HTR-8/SVneo (cell line): Measurements from ENCODE around the gene PALLD.
"Not testable (repeated sequence)": the region's sequence is repeated elsewhere in the genome, so short reads cannot be mapped to it uniquely, and the experiment has no call there.

Experiments
- DNase-seq: peaks from one replicate; pipeline ENCODE4 v3.0.0; 2011; ENCODE audit warnings: low spot score, mixed read lengths; ENCODE audit not compliant: insufficient read length
- FAIRE-seq: peaks from 2 replicates; lab custom pipeline; 2011; peaks lifted over from hg19 to GRCh38; lab: Jason Lieb, UNC

PALLD gene

DNA sequence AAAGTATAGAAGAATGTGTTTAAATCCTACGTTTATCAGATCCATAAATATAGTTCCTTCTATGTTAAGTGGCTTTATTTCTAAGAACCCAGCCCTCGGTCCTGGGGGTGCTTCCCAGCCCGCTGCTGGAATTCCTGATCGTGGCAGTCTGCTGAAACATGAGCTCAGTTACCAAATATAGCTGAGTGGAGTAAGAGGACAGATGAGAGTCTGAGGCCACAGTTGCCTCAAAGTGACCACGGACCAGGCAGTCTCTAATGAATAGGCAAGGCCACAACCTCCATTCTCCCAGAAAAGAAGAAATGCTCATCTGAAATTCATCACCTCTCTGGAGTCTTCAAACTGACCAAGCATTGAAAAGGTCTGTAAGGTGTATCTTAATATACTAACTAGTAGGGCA, at the start of gene PALLD:
PALLD (plus strand) TSS at position 219 of the 400 bp plus-strand sequence.
- DNase-seq (peak; percentile 20), FAIRE-seq (no peak)

DNA sequence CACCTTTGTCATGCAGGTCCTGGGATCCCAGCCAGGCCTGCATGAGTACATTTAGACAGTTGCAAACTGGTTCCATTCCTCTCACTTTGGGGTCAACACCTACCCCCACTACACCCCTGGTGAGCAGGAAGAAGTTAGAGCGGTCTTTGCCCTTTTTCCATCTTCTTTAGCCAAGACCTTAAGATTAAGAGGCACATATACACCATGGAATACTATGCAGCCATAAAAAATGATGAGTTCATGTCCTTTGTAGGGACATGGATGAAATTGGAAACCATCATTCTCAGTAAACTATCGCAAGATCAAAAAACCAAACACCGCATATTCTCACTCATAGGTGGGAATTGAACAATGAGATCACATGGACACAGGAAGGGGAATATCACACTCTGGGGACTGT, 47.8 kb upstream of the PALLD start:
- not testable (repeated sequence) for FAIRE-seq, DNase-seq

DNA sequence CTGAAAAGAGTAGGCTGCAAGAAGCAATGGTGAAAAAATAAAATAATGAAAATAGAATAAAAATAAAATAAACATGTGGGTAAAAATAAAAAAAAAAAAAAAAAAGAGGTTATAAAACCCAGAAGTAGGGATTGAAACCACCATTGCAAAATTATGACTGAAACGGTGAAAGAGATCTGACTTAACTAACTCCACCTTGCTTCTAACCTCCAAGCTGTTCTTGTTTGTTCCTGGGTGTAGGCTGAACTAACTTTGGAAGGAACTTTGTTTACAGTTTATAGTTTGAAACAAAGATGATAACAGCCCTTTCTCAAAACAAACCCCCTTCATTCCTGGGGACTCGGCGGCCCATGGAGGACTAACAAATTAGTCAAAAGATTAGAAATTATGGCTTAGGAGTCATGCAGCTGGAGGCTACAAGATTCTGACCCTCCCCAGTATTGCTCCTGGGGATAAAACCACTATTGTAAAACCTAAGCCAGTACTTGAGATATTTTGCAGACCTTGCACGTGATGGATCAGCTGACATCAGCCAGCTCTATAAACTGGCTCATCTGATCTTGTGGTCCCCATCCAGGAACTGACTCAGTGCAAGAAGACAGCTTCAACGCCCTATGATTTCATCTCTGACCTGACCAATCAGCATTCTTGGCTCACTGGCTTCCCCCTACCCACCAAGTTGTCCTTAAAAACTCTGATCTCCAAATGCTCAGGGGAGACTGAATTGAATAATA, 47.0 kb upstream of the PALLD start:
- no peak for DNase-seq
- FAIRE-seq = peak; percentile 94

DNA sequence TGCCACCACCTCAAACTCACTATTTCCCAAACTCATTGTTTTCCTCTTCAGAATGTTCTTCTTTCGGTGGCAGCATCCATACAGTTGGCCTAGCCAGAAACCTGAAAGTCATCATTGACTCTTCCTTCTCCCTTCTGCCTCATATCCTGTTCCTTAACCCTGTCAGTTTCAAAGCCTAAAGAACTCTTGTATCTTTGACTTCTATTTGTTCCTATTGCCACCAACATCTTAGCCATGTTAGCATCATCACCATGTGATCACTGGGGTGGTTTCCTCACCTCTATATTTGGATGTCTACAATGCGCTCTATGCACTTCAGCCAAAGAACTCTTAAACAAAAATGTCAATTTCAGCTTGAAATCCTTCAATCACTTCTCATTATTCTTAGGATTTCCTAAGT, 45.5 kb upstream of the PALLD start:
- no peak for DNase-seq

DNA sequence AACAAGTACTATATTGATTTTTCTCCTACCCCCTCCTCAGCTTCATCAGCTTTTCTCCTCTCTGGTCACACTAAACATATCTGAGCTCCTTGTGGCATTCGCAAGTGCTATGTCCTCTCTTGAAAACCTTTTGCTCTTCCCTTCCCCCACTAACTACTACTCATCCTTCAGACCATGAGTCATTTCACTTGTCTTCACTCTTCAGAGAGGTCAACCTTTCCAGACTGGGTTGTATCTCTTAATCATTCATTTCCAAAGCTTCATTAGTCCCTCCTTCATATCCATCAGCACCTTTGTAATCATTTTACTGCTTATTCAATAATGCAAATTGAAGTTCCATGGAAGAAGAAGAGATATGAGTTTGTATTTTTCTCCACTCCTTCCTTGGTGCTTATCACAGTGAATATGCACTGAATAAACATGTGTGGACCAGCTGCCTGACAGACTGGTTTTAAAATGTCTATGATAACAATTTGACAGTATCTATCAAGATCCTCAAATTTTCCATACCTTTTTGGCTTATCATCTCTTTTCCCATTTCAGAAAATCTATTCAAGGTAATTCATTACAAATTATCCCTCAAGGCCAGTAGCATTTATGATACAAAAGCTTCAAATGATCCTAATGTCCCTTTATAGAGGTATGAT, 45.0 kb upstream of the PALLD start:
- DNase-seq = peak; percentile 36
- peak; percentile 26 for FAIRE-seq

More for the DNA sequence above, 45.5 kb upstream of the PALLD start:
- peak; percentile 46 for FAIRE-seq

DNA sequence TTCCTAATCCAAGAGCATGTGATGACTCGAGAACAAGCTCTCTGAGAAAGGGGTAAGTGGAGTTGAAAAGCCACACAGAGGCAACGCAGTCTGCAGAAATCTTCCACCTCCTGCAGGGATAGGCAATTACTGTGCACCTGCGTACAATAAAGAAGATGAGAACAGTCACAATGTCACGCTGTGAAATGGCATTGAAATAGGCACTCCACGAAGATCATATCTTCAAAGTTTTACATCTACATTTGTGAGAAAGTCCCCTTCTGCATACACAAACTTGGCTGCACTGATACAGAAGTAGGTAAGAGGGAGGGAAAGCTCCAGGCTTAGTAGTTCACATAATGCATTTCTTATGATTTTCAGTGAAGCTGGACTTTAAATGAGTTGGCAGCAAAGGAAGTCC, 43.7 kb upstream of the PALLD start:
- FAIRE-seq (peak; percentile 13), DNase-seq (no peak)

DNA sequence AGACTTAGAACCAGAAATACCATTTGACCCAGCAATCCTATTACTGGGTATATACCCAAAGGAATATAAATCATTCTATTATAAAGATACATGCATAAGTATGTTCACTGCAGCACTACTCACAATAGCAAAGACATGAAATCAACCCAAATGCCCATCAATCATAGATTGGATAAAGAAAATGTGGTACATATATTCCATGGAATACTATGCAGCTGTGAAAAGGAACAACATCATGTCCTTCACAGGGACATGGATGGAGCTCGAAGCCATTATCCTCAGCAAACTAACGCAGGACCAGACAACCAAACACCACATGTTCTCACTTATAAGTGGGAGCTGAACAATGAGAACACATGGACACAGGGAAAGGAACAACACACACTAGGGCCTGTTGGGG, 38.6 kb upstream of the PALLD start:
- not testable (repeated sequence) for DNase-seq, FAIRE-seq

DNA sequence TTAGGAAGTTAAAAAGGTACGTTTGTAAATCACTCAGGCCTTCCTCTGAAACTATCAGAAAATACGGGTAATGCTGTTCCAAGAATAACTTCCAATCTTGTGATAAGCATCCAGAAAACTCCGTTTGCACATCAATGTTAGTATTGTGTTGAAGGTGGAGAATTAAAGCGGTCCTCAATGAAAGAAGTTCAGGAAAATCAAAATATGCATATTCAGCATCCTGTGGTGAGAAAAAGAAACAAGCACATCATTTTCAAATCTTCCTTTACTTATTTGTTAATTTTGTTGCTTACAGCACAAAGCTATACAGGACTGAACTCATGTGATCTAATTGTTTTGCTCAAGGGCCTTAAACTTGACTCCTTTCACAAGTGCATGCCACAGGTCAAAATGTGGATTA, 35.0 kb upstream of the PALLD start:
- DNase-seq = no peak
- no peak for FAIRE-seq

DNA sequence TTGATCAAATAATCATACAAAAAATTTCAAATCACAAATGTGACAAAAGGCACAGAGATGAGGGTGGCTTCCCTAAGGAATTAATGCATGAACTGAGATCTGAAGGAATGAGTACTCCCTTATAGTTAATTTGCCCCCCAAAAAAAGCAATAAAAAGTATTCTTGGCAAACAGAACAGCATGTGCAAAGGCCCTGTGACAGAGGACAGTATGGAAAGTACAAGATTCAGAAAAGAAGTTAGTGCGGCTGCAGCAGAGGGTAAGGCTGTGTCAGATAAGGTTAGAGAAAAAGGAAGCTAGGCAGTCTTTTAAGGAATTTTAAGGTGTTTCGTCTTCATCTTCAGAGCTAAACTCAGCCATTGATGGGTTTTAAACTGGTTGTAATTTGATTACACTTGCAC, 23.9 kb upstream of the PALLD start:
- no peak for DNase-seq
- no peak for FAIRE-seq

DNA sequence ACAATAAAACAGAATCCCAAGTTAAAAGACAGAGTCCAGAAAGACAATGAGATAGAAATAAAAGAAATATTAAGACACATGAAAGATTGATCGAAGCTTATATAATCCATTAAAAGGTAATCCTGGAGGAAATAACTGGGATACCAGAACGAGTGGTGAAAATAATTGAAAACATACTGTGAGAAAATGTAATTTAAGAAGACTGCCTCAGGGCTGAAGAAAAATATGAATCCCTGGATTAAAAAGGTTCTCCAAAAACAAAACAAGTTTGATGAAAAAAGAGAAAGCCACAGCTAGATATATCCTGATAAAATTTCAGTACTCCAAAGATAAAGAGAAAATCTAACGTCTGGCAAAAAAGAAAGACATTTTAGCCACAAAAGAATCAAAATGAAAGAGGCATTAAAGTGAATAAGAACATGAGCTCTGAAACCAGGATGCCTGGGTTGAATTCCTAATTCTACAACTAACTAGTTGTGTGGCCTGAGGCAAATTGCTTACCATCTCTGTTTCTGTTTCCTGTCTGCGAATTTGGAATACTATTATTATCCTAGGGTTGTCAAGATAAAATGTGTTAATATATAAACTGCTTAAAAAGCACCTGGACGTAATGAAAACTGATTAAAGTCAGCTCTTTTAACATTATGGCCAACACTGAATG, 22.1 kb upstream of the PALLD start:
- FAIRE-seq = no peak
- no peak for DNase-seq

DNA sequence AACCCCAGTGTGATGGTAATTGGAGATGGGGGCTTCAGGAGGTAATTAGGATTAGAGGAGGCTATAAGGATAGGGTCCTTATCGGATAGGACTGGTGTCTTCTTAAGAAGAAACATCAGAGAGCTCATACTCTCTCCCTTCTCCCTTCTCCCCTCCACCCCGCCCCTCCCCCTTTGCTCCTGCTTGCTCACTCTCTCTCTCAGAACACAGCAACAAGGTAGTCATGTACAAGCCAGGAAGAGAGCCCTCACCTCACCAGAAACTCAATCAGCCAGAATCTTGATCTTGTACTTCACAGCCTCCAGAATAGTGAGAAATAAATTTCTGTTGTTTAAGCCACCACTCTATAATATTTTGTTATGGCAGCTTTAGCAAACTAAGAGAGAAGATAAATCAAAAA, 21.1 kb upstream of the PALLD start:
- no peak for FAIRE-seq
- DNase-seq = no peak

DNA sequence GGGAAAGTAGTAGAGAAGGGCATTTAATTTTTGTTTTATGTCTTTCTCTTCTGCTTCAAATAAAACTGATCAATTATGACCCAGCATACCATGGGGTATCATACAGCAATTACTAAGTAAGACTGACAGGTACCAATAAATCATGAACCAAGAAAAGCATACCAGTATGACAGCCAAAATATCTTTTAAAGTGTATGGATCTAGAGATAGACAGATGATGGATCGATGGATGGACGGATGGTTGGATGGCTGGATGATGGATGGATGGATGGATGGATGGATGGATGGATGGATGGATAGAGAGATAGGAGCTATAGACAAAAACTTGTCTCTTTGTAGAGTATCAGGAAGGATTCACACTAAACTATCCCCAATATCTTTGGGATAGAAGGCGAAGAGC, 18.0 kb upstream of the PALLD start:
- DNase-seq = no peak
- FAIRE-seq = peak; percentile 63

DNA sequence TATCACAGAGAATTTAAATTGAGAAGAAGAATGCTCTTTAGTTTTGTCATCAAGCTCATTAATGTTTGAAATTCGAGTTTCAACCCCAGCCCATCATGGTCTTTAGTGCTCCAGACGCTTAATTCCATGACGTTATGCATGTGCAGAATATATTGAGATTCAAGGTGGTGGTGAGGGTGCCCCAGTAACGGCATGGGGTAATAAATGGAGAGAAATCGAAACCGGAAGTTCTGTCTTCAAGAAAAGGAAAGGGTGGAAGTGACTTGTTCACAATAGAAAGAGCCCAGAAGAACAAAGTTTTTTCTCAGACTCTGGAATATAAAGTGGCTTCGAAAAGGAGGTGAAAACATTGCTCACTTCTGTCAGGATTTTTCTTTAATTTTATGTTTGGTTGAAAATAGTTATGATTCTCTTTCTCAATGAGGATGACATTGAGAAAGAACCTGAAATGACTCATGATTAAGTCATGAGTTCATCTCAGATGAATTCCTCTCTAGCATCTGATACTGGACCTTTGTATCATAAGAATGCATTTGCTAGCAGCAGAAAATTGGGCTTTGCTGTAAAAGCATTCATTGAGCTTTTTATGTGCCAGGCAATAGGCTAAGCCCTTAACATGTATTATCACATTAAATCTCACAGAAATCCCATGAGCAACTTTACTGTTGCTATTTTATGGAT, 15.8 kb upstream of the PALLD start:
- peak; percentile 70 for DNase-seq
- peak; percentile 40 for FAIRE-seq

DNA sequence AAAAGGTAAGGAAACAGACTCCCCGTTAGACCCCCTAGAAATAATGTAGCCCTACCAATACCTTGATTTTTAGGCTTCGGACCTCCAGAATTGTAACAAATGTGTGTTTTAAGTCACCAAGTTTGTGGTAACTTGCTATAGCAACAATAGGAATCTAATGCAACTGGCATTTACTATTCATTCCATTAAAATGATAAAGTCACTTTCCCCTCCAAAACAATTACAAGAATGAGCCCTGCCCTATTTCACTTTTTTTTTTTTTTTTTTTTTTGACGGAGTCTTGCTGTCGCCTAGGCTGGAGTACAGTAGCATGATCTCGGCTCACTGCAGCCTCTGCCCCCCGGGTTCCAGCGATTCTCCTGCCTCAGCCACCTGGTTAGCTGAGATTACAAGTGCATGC, 13.0 kb upstream of the PALLD start:
- DNase-seq = no peak
- no peak for FAIRE-seq

DNA sequence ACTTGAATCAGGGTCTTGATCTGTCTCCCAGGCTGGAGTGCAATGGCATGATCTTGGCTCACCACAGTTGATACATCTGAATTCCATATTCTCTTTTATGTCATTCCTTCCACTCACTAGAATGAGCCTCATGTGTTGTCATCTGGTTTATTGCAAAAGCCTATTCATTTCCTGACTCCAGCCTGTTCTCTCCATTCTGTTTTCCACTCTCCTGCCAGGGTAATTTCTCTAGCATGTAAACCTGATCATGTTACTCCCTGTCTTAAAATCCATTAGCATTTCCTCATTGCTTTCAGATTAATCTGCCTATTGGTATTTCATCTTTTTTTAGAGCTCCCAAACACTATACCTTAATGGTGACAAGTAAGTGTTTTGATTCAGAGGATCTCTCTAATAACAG, 12.2 kb upstream of the PALLD start:
- no peak for DNase-seq

DNA sequence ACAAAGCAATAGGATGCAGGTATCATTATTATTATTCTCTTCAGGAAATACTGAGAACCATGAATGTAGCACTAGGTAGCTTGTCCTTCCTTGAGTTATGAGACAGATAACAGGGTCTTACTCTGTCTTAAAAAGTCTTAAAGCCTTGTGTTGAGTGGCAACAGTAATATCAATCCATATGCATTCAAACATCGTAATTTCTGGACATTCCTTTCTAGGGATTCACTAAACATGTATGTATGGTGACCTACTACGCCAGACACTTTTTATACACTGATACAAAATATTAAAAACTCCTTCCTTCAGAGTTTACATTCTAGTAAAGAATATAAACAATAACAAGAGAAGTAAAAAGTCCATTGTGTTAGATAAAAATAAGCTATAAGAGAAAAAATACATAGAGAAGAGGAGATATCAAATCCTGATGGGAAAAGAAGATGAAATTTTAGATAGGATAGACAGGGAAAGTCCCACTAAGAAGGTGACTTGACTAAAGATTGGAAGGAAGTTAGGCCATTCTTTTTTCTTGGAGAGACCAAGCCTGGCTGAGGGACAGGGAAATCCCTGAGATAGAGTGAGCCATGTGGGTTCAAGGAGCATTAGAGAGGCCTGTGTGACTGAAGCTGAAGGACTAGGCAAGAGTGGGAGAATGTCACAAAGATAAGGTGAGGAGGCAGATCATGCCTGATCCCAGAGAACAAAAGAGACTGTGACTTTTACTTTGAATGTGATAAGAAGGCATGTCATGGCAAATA, 11.5 kb upstream of the PALLD start:
- FAIRE-seq (no peak), DNase-seq (no peak)

More for the DNA sequence above, 12.2 kb upstream of the PALLD start:
- FAIRE-seq = peak; percentile 4

DNA sequence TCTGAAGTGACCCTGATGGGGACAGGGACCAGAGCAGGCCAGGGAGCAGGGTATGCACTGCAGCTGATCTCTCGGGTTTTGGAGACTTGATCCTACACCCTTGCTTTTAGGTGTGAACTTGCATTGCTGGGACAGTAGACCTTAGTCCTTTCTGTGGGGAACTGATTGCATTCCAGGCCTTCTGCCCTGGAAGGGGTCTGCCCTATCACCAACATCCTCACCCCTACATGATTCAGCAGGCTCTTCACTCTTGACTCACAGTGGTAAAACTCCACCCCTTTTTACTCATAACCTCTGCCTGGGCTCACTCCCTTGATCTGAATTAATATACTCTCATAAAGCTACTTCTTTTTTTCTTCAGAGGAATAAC, 10.0 kb upstream of the PALLD start:
- DNase-seq = peak; percentile 58
- FAIRE-seq = peak; percentile 80

DNA sequence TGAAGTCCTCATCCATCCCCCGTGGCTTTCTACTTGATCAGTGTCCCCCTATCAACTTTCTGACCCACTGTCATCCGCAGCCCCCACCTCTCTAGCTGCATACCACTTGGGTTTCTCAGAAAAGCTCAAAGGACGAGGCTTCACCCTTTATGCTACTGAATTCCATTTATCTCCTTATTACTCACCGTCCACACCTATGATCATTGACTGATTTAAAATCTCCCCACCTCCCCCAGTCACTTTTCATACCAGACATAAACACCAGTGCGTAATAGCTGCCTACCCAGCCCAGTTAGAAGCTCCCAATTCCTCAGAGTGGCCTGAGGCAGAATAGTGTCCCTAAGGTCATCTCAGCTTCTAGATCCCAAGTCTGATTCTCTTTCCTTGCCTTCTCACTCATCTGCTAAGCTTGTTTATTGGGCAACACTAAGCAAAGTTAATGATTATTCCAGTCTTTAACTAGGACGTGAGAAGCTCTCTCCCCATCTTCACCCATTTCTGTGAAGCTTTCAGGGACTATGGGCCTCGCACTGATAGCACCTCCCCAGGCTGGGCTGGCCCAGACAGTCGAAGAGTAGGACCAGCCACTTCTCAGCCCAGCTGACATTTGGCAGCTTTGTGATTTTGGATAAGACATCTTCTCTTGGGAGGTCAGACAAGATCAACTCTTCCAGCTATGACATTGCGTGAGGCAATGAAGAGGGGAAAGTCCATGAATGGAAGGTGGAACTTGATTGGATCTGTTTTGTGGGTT, 9.4 kb upstream of the PALLD start:
- FAIRE-seq (peak; percentile 49), DNase-seq (no peak)

DNA sequence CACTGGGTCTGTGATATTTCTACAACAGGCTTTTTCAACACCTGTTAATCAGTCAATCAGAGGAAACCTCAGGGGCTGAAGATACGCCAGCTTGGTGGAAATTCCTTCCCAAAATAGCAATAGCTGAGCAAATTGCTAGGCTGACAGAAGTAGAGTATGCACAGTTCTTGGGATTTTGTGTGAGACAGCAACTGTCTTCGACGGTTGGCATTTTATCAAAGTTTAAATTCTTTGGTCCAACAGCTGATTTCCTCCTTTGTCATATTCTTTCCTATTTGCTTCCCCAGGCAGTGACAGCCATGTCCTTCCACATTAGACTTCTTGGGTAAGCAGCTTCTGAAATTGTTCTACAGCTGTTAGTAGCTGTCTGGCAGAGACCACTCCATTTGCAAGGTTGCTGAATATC, 8.0 kb upstream of the PALLD start:
- DNase-seq (no peak), FAIRE-seq (no peak)
